Daoy (cell line): ENCODE data around the gene TCAIM. TPM values are rescaled to one million over a fixed set of nuclear protein-coding genes. Genes with fewer than 3 reads are reported as not detected.
A peak's percentile ranks its signal among the peaks of the same experiment; 100 is the strongest.
"Not testable (repeated sequence)": the region's sequence is repeated elsewhere in the genome, so short reads cannot be mapped to it uniquely, and the experiment has no call there.

Experiments
- DNase-seq: peaks from one replicate; pipeline ENCODE4 v3.0.0-alpha.2; 2015; ENCODE audit warnings: low read depth
- total RNA-seq: library from RNA; depleted of rRNA; stranded (reverse); fragments of >200 nt; shearing (Covaris generic); gene quantifications from 2 replicates; pipeline ENCODE4 v1.2.3, GENCODE V29; 2014

The TCAIM gene
- total RNA-seq, 1 experiment from 2014 or later: 14.2 TPM

- DNase-seq: no peak
These were observed 4.9 kb downstream of the TCAIM start for GRCh38 chr3:44343421-44343820.

- not testable (repeated sequence) for DNase-seq
These were observed 8.0 kb downstream of the TCAIM start for GRCh38 chr3:44346590-44346989.

- no peak for DNase-seq
These were observed 10.4 kb downstream of the TCAIM start for GRCh38 chr3:44348993-44349392.

- DNase-seq: no peak
These were observed 14.9 kb downstream of the TCAIM start for GRCh38 chr3:44353355-44353924.

GRCh38 chr3:44355362-44356033 lies 16.9 kb downstream of the TCAIM start:
- peak; percentile 62 for DNase-seq

- no peak for DNase-seq
These were observed 20.7 kb downstream of the TCAIM start for GRCh38 chr3:44359146-44359751.

- DNase-seq: no peak
These were observed 25.0 kb downstream of the TCAIM start for GRCh38 chr3:44363591-44363990.

GRCh38 chr3:44365952-44366351 lies 27.4 kb downstream of the TCAIM start:
- no peak for DNase-seq

GRCh38 chr3:44375450-44375849 lies 36.9 kb downstream of the TCAIM start:
- DNase-seq: no peak

- no peak for DNase-seq
These were observed 48.8 kb downstream of the TCAIM start for GRCh38 chr3:44387404-44387803.

GRCh38 chr3:44392489-44392888 lies 53.9 kb downstream of the TCAIM start:
- no peak for DNase-seq

- DNase-seq: no peak
These were observed 57.1 kb downstream of the TCAIM start for GRCh38 chr3:44395714-44396113.

GRCh38 chr3:44396200-44397171 lies 57.9 kb downstream of the TCAIM start:
- no peak for DNase-seq

- DNase-seq: not testable (repeated sequence)
These were observed 59.7 kb downstream of the TCAIM start for GRCh38 chr3:44398271-44398670.

GRCh38 chr3:44398853-44399252 lies 60.3 kb downstream of the TCAIM start:
- DNase-seq: no peak

GRCh38 chr3:44400771-44401170 lies 62.2 kb downstream of the TCAIM start:
- no peak for DNase-seq

- no peak for DNase-seq
These were observed 64.0 kb downstream of the TCAIM start for GRCh38 chr3:44402548-44402947.

GRCh38 chr3:44409640-44410410 lies 71.3 kb downstream of the TCAIM start:
- no peak for DNase-seq

- DNase-seq: no peak
These were observed 72.6 kb downstream of the TCAIM start for GRCh38 chr3:44411031-44411645.

- DNase-seq: no peak
These were observed 73.8 kb downstream of the TCAIM start for GRCh38 chr3:44412365-44412764.

- DNase-seq: no peak
These were observed 76.0 kb downstream of the TCAIM start for GRCh38 chr3:44414517-44415090.
